Gastroesophageal sphincter (tissue), 4 donors: ENCODE measurements around the gene DDX1. TPM values are rescaled to one million over a fixed set of nuclear protein-coding genes. Genes with fewer than 3 reads are reported as not detected.

Experiments used
- ATAC-seq: fragments of 150-250 bp; one replicate; pipeline ENCODE4 v1.9.1; 2016; ENCODE audit warnings: mild to moderate bottlenecking, moderate library complexity
- H3K27ac ChIP-seq, 4 donors: fragments of 200-600 bp; sonication (generic) in 3 of 4; 1 replicate in 3 of 4; 2 replicates in 1 of 4; pipeline ENCODE4 v1.5.1; 2016 to 2019
- H3K27me3 ChIP-seq: fragments of 200-600 bp; sonication (generic); one replicate; pipeline ENCODE4 v1.5.1; 2019
- H3K36me3 ChIP-seq, 2 donors: fragments of 200-600 bp; sonication (generic); one replicate each; pipeline ENCODE4 v1.5.1; 2019; ENCODE audit warnings: control low read depth in 1 of 2
- H3K4me1 ChIP-seq, 3 donors: fragments of 200-600 bp; sonication (generic); 1 replicate in 2 of 3; 2 replicates in 1 of 3; pipeline ENCODE4 v1.5.1; 2016 to 2019; ENCODE audit warnings: control low read depth in 2 of 3
- H3K4me3 ChIP-seq, 2 donors: fragments of 200-600 bp; sonication (generic); one replicate each; pipeline ENCODE4 v1.5.1; 2019; ENCODE audit warnings: mild to moderate bottlenecking in 1 of 2, moderate library complexity in 1 of 2
- H3K9me3 ChIP-seq, 3 donors: fragments of 200-600 bp; sonication (generic); one replicate each; pipeline ENCODE4 v1.5.1; 2017 to 2019; ENCODE audit warnings: control low read depth in 2 of 3
- EP300 ChIP-seq: sonication (generic); formaldehyde crosslinking; IDR thresholded peaks from one replicate; pipeline ENCODE4 v1.6.1; 2017; ENCODE audit warnings: antibody characterized with exemption, mild to moderate bottlenecking
- POLR2A ChIP-seq, 2 donors: fragments of 450-650 bp; IDR thresholded peaks; one replicate each; pipeline ENCODE4 v1.6.1; 2017; ENCODE audit warnings: antibody characterized with exemption in 2 of 2, mild to moderate bottlenecking in 2 of 2, moderate library complexity in 1 of 2
- POLR2AphosphoS5 ChIP-seq: sonication (generic); formaldehyde crosslinking; IDR thresholded peaks from one replicate; pipeline ENCODE4 v1.6.1; 2017; ENCODE audit warnings: antibody characterized with exemption
- WGBS, 2 donors: methylation state at CpG; one replicate each; pipeline ENCODE4 v1.1.5; 2018; ENCODE audit warnings: low coverage in 1 of 2; 5-methylcytosine and 5-hydroxymethylcytosine counted together
- total RNA-seq, 4 donors: library from RNA; depleted of rRNA; stranded (reverse); fragments of >200 nt; gene quantifications; one replicate each; pipeline ENCODE4 v1.1.0, GENCODE V29; 2016
- TF ChIP-seq, protein P1 (sequence below), 4 experiments: fragments of 200-600 bp in 2 of 4; fragments of 450-650 bp in 2 of 4; sonication (generic) in 1 of 4; IDR thresholded peaks; one replicate each; pipeline ENCODE4 v1.5.1; 2017 to 2019; ENCODE audit warnings: antibody characterized with exemption in 4 of 4, mild to moderate bottlenecking in 2 of 4, moderate library complexity in 2 of 4

The DDX1 gene
- total RNA-seq, 4 donors from 2014 or later, result 66.7 to 88.9 (median 67.4) TPM

DNA sequence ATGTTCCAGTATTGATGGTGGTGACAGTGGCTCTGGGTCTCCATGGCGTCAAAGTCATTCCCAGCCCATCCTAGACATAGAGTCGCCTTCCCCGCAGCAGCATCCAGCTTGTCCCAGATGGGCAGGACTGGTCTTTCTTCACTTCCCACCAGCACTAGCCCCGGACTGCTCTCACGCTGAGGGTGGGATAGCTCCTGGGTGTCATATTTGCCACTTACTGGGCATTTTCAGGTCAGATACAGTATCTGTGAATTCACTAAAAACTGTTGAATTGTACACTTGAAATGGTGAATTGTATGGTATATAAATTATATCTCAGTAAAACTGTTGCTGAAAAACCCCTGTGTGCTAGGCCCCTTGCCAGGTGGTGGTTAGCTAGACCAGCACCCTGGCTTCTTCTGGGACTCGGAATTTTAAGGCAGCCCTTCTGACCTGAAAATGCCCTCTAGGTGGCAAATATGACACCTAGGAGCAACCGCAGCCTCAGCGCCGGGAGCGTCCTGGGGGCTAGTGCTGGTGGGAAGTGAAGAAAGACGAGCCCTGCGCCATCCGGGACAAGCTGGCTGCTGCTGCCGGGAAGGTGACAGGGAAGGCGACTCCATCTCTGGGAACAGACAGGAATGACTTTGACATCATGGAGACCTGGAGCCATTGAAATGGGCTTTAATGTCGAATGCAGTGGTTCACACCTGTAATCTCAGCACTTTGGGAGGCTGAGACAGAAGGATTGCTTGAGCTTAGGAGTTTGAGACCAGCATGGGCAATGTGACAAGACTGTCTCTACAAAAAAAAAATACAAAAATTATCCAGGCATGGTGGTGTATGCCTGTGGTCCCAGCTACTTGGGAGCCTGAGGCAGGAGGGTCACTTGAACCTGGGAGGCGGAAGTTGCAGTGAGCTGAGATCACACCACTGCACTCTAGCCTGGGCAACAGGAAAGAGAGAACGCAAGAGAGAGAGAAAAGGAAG is 56.2 kb downstream of the DDX1 start:
- H3K36me3 ChIP-seq, result no peaks in the 10 kb centered on the region
- no peaks in the 10 kb centered on the region for H3K27me3 ChIP-seq
- 74 to 88% methylated on average over 5 to 7 of the region's 18 CpGs for WGBS, 2 donors
- ATAC-seq, result no peak
- no peak for TF ChIP-seq POLR2A (IDR thresholded peaks at IDR 0.05)
- TF ChIP-seq EP300, result no peak
- TF ChIP-seq, protein P1, sequence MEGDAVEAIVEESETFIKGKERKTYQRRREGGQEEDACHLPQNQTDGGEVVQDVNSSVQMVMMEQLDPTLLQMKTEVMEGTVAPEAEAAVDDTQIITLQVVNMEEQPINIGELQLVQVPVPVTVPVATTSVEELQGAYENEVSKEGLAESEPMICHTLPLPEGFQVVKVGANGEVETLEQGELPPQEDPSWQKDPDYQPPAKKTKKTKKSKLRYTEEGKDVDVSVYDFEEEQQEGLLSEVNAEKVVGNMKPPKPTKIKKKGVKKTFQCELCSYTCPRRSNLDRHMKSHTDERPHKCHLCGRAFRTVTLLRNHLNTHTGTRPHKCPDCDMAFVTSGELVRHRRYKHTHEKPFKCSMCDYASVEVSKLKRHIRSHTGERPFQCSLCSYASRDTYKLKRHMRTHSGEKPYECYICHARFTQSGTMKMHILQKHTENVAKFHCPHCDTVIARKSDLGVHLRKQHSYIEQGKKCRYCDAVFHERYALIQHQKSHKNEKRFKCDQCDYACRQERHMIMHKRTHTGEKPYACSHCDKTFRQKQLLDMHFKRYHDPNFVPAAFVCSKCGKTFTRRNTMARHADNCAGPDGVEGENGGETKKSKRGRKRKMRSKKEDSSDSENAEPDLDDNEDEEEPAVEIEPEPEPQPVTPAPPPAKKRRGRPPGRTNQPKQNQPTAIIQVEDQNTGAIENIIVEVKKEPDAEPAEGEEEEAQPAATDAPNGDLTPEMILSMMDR (IDR thresholded peaks at IDR 0.05), result no peak
- TF ChIP-seq POLR2AphosphoS5, result no peak
- no peaks in the 10 kb centered on the region for H3K4me1 ChIP-seq
- H3K4me3 ChIP-seq, result no peak overlapping the region
- H3K27ac ChIP-seq, result no peak overlapping the region
- H3K9me3 ChIP-seq, result no peaks in the 10 kb centered on the region

DNA sequence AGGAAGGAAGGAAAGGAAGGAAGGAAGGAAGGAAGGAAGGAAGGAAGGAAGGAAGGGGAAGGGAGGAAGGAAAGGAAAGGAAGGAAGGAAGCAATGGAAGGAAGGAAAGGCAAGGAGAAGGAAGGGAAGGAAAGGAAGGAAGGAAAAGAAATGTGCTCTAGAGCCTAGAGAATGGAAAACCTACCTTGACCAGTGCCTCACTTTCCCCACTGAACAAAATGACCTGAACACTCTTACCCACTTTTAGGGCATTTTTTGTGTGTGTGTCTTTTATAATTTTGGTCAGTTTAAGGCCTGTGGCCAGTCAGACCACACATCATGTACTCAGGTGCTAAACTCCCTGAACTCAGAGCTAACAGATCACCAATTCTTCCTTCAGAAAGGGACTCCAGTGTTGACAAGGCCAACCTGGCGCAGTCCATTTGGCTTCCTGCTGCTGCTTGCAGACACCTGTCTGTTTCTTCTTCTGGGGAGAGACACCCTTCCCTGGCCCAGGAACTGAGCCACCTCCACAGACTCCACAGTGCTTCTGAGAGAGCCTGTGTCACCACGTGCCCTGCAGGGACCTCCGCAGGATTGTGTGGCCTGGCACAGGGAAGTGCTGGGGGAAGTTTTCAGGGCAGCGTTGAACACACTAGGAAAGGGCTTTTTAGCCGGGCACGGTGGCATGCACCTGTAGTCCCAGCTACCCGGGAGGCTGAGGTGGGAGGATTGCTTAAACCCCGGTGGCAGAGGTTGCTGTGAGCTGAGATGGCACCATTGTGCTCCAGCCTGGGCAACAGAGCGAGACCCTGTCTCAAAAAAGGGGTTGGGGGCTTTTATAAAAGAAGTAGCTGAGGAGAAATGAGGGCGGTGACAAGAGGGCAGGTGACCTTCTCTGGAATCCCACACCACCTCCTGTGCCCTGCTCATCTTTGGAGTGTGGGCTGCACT is 57.2 kb downstream of the DDX1 start:
- Histone ChIP-seq H3K27ac (no peak overlapping the region), H3K4me1 (no peaks in the 10 kb centered on the region), H3K27me3 (no peaks in the 10 kb centered on the region), H3K9me3 (no peaks in the 10 kb centered on the region), H3K4me3 (no peak overlapping the region), H3K36me3 (no peaks in the 10 kb centered on the region)
- WGBS, 2 donors, result 50 to 100% methylated on average over 1 to 2 of the region's 10 CpGs
- ATAC-seq, result no peak
- TF ChIP-seq EP300, result no peak
- TF ChIP-seq POLR2A (IDR thresholded peaks at IDR 0.05), result no peak
- TF ChIP-seq, protein P1 (IDR thresholded peaks at IDR 0.05), result no peak
- no peak for TF ChIP-seq POLR2AphosphoS5

DNA sequence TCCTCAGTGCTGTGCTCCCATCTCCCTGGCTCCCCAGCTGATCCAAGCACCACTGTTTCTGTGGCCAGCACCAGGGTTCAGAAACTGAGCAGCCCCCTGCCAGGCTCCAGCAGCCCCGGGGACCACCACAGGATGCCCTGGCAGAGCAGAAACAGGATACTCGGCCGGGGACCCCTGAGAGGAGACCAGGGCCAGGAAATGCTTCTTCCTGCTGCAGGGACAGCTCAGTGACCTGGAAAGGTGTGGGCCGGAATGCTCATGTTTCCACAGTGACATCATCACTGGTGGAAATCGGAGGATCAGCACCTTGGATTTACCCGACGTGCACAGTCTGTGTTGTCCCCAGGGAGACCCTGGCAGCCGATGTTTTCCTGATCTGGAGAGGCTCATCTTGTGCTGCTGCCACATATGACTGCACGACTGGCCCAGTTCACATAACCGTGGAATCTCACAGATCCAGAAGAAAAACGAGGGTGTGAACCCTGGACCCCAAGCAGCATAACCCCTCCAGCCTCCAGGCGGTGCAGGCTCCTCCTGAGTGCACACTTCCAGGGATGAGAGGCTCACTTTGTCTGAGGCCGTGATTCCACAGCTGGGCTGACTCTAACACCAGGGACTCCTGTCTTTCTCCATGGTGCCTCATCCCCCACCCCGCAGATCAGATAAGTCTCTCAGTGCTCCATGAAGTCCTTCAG is 58.0 kb downstream of the DDX1 start:
- H3K36me3 ChIP-seq, result no peaks in the 10 kb centered on the region
- H3K27me3 ChIP-seq, result no peaks in the 10 kb centered on the region
- no peak for TF ChIP-seq POLR2AphosphoS5
- TF ChIP-seq, protein P1 (IDR thresholded peaks at IDR 0.05), result no peak
- TF ChIP-seq EP300, result no peak
- no peak for TF ChIP-seq POLR2A (IDR thresholded peaks at IDR 0.05)
- no peaks in the 10 kb centered on the region for H3K4me1 ChIP-seq
- no peak for ATAC-seq
- 56 to 57% methylated on average over 4 to 6 of the region's 14 CpGs for WGBS, 2 donors
- no peaks in the 10 kb centered on the region for H3K9me3 ChIP-seq
- H3K4me3 ChIP-seq, result no peak overlapping the region
- no peak overlapping the region for H3K27ac ChIP-seq

DNA sequence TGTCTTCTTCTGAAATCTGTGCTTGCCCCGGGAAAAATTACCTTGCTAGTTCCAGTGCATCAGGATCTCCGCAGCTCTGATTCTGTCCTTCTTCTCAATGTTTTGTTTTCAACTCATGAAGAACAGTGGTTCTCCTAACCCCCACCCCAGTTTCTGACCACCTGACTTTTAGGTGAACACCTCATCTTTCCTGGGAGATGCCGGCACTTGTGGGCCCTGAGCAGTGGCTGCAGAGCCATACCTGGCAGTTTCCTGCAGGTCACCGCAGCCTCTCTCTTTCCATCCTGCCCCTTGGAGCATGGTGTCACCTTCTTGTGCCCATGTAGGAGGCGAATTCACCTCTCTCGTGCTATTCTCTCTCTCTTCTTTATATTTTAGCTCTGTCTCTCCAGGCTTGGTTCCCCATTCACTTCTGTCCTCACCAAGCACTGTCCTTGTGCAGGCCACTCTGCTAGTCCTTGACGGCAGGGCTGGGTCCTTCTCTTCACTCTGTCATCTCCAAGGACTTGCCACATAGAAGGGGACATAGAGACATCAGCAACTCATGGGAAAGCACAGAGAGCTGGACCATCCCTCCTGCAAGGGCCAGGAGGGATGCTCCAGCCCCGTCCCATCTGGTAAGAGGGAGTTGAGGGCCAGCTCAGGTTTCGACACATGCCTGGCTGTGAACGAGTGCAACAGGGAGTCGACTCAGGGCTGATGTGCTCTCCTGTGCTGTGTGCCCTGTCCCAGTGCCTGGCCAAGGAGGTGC is 59.1 kb downstream of the DDX1 start:
- Histone ChIP-seq H3K4me1 (no peaks in the 10 kb centered on the region), H3K4me3 (no peak overlapping the region), H3K27ac (no peak overlapping the region), H3K9me3 (no peaks in the 10 kb centered on the region), H3K27me3 (no peaks in the 10 kb centered on the region), H3K36me3 (no peaks in the 10 kb centered on the region)
- no peak for ATAC-seq
- no peak for TF ChIP-seq EP300
- no peak for TF ChIP-seq POLR2AphosphoS5
- TF ChIP-seq, protein P1 (IDR thresholded peaks at IDR 0.05), result no peak
- TF ChIP-seq POLR2A (IDR thresholded peaks at IDR 0.05), result no peak
- 92 to 100% methylated on average over 2 to 6 of the region's 11 CpGs for WGBS, 2 donors
